Endodermal cell (in vitro differentiated cells): ENCODE results near the gene BTBD9. TPM values are rescaled to one million over a fixed set of nuclear protein-coding genes. Genes with fewer than 3 reads are reported as not detected.

Source experiments
- DNase-seq: peaks from one replicate; pipeline ENCODE4 v3.0.0-alpha.2; 2017
- H3K27ac ChIP-seq: 2 replicates; pipeline ENCODE4 v1.5.1; 2013; ENCODE audit warnings: mild to moderate bottlenecking, low read depth, low read length, moderate library complexity
- H3K27me3 ChIP-seq: 2 replicates; pipeline ENCODE4 v1.6.1; 2013; ENCODE audit warnings: mild to moderate bottlenecking, low read length, moderate library complexity; ENCODE audit not compliant: insufficient read depth, control insufficient read depth, poor library complexity, severe bottlenecking
- H3K36me3 ChIP-seq: 2 replicates; pipeline ENCODE4 v1.7.0; 2013; ENCODE audit warnings: mild to moderate bottlenecking, low read length, moderate library complexity; ENCODE audit not compliant: control insufficient read depth, insufficient read depth
- H3K4me1 ChIP-seq: one replicate; pipeline ENCODE4 v1.7.0; 2013; ENCODE audit warnings: low read length; ENCODE audit not compliant: control insufficient read depth, insufficient read depth
- H3K4me3 ChIP-seq: 2 replicates; pipeline ENCODE4 v1.5.1; 2013; ENCODE audit warnings: mild to moderate bottlenecking, low read length, moderate library complexity
- H3K9ac ChIP-seq: 2 replicates; pipeline ENCODE4 v1.6.1; 2013; ENCODE audit warnings: mild to moderate bottlenecking, low read length, moderate library complexity; ENCODE audit not compliant: poor library complexity, severe bottlenecking; ENCODE audit errors: extremely low read depth
- H3K9me3 ChIP-seq: 2 replicates; pipeline ENCODE4 v1.6.1; 2013; ENCODE audit warnings: mild to moderate bottlenecking, low read length, moderate library complexity; ENCODE audit not compliant: control insufficient read depth
- H3K27ac Mint-ChIP-seq: 2 replicates; pipeline ENCODE4 v1.8.0; 2020; ENCODE audit warnings: mixed read lengths
- H3K27me3 Mint-ChIP-seq: 2 replicates; pipeline ENCODE4 v1.8.0; 2021; ENCODE audit warnings: mild to moderate bottlenecking, mixed read lengths; ENCODE audit not compliant: insufficient read depth
- H3K36me3 Mint-ChIP-seq: 2 replicates; pipeline ENCODE4 v1.8.0; 2020; ENCODE audit warnings: low read depth, mixed read lengths
- H3K4me1 Mint-ChIP-seq: 2 replicates; pipeline ENCODE4 v1.8.0; 2020; ENCODE audit warnings: mixed read lengths
- H3K4me3 Mint-ChIP-seq: 2 replicates; pipeline ENCODE4 v1.8.0; 2020; ENCODE audit warnings: mild to moderate bottlenecking, moderate library complexity, mixed read lengths
- H3K9me3 Mint-ChIP-seq: 2 replicates; pipeline ENCODE4 v1.8.0; 2020; ENCODE audit warnings: mild to moderate bottlenecking, mixed read lengths
- CTCF ChIP-seq: fragments of 200-600 bp; sonication (generic); conservative IDR thresholded peaks from 2 replicates; pipeline ENCODE4 v1.5.0; 2021; ENCODE audit warnings: antibody characterized with exemption, mild to moderate bottlenecking
- WGBS, 2 experiments: methylation state at CpG; one replicate each; pipeline versions ENCODE4 v1.1.5 to v1.1.7; 2013; ENCODE audit warnings: missing lambda C conversion rate in 2 of 2, mixed read lengths in 1 of 2; ENCODE audit not compliant: insufficient coverage in 1 of 2, insufficient read length in 1 of 2; 5-methylcytosine and 5-hydroxymethylcytosine counted together
- total RNA-seq, 2 donors: library from RNA; stranded (reverse); fragmentation: NEBNext Ultra II Directional in 1 of 2; extraction: Animal tissue kit (Norgen Biotek cat#: 25700) in 1 of 2; gene quantifications; 2 replicates in 1 of 2; 3 replicates in 1 of 2; pipeline ENCODE4 v1.2.1, GENCODE V29; 2021

Gene BTBD9
- total RNA-seq, 2 donors from 2014 or later = 7.6 to 12.3 TPM

- Mint-ChIP-seq H3K27me3 (no peaks in the 10 kb centered on the region), H3K4me1 (peaks cover 8% of the 10 kb centered on the region), H3K4me3 (no peak overlapping the region), H3K27ac (no peak overlapping the region), H3K36me3 (no peaks in the 10 kb centered on the region), H3K9me3 (no peaks in the 10 kb centered on the region)
- Histone ChIP-seq H3K9me3 (no peaks in the 10 kb centered on the region), H3K27me3 (no peaks in the 10 kb centered on the region), H3K4me3 (no peak overlapping the region), H3K36me3 (no peaks in the 10 kb centered on the region), H3K9ac (no peak overlapping the region), H3K27ac (no peak overlapping the region), H3K4me1 (no peaks in the 10 kb centered on the region)
- DNase-seq = no peak
- TF ChIP-seq CTCF = no peak
- 91 to 92% methylated on average over 4 to 5 of the region's 5 CpGs for WGBS, 2 experiments
These were observed 127.5 kb downstream of the BTBD9 start for GRCh38 chr6:38512211-38512610.

GRCh38 chr6:38510205-38510604 is 129.5 kb downstream of the BTBD9 start:
- Histone ChIP-seq H3K36me3 (no peaks in the 10 kb centered on the region), H3K4me3 (no peak overlapping the region), H3K4me1 (no peaks in the 10 kb centered on the region), H3K9me3 (no peaks in the 10 kb centered on the region), H3K27ac (no peak overlapping the region), H3K27me3 (no peaks in the 10 kb centered on the region), H3K9ac (no peak overlapping the region)
- DNase-seq = no peak
- TF ChIP-seq CTCF = no peak
- Mint-ChIP-seq H3K4me1 (peaks cover 8% of the 10 kb centered on the region), H3K27me3 (no peaks in the 10 kb centered on the region), H3K4me3 (no peak overlapping the region), H3K36me3 (no peaks in the 10 kb centered on the region), H3K9me3 (no peaks in the 10 kb centered on the region), H3K27ac (no peak overlapping the region)
- WGBS, 2 experiments = 100% methylated on average over 1 of the region's 1 CpG; no CpG with 5 or more reads in 1 of the 2 experiments

GRCh38 chr6:38509713-38510112 is 130.0 kb downstream of the BTBD9 start:
- no peak overlapping the region for H3K27ac Mint-ChIP-seq

More at GRCh38 chr6:38509713-38510112, 130.0 kb downstream of the BTBD9 start:
- H3K9me3 Mint-ChIP-seq = no peaks in the 10 kb centered on the region
- H3K4me3 ChIP-seq = no peak overlapping the region
- H3K36me3 Mint-ChIP-seq = no peaks in the 10 kb centered on the region
- no peak overlapping the region for H3K9ac ChIP-seq
- no peaks in the 10 kb centered on the region for H3K27me3 ChIP-seq
- no peaks in the 10 kb centered on the region for H3K9me3 ChIP-seq
- no peak overlapping the region for H3K27ac ChIP-seq
- peaks cover 8% of the 10 kb centered on the region for H3K4me1 Mint-ChIP-seq
- no peaks in the 10 kb centered on the region for H3K36me3 ChIP-seq
- no peak overlapping the region for H3K4me3 Mint-ChIP-seq
- no peak for DNase-seq
- no peaks in the 10 kb centered on the region for H3K27me3 Mint-ChIP-seq
- TF ChIP-seq CTCF = no peak
- H3K4me1 ChIP-seq = no peaks in the 10 kb centered on the region
- whole genome bisulfite sequencing, 2 experiments = 86 to 100% methylated on average over 1 of the region's 1 CpG
